ENCODE results near the gene PCSK4.

PCSK4 gene

GRCh38 chr19:1492474-1493006, 2.4 kb upstream of the PCSK4 start:
- no peak for ATAC-seq
- TF ChIP-seq RARB (CRISPR knock-in tag; IDR thresholded peaks at IDR 0.05) (no peak), ZFP30 (CRISPR knock-in tag; IDR thresholded peaks at IDR 0.05) (no peak), ZC3H10 (CRISPR knock-in tag; IDR thresholded peaks at IDR 0.05) (no peak), GLIS3 (CRISPR knock-in tag; IDR thresholded peaks at IDR 0.05) (no peak), PATZ1 (CRISPR knock-in tag; IDR thresholded peaks at IDR 0.05; ENCODE audit: borderline replicate concordance) (no peak), CSDC2 (CRISPR knock-in tag; IDR thresholded peaks at IDR 0.05) (no peak)

GRCh38 chr19:1491849-1492170, 1.7 kb upstream of the PCSK4 start:
- ATAC-seq = no peak
- no peak for TF ChIP-seq BACH2 (CRISPR knock-in tag; IDR thresholded peaks at IDR 0.05; ENCODE audit: borderline replicate concordance)
- TF ChIP-seq ARNTL (CRISPR knock-in tag; IDR thresholded peaks at IDR 0.05; ENCODE audit: borderline replicate concordance, low read depth) = no peak
- TF ChIP-seq TSHZ2 (CRISPR knock-in tag; IDR thresholded peaks at IDR 0.05) = no peak
- TF ChIP-seq POU6F1 (CRISPR knock-in tag; IDR thresholded peaks at IDR 0.05; ENCODE audit: borderline replicate concordance, low read depth) = no peak
- TF ChIP-seq CSRNP3 (CRISPR knock-in tag; IDR thresholded peaks at IDR 0.05) = no peak
- no peak for TF ChIP-seq TCF4 (CRISPR knock-in tag; IDR thresholded peaks at IDR 0.05; ENCODE audit: borderline replicate concordance)
- TF ChIP-seq CSDC2 (CRISPR knock-in tag; IDR thresholded peaks at IDR 0.05) = no peak
- TF ChIP-seq SNAI2 (CRISPR knock-in tag; IDR thresholded peaks at IDR 0.05) = no peak
- no peak for TF ChIP-seq PATZ1 (CRISPR knock-in tag; IDR thresholded peaks at IDR 0.05; ENCODE audit: borderline replicate concordance)
- no peak for TF ChIP-seq ZC3H10 (CRISPR knock-in tag; IDR thresholded peaks at IDR 0.05)
- TF ChIP-seq ZNF8 (CRISPR knock-in tag; IDR thresholded peaks at IDR 0.05) = no peak
- no peak for TF ChIP-seq ZNF565 (CRISPR knock-in tag; conservative IDR thresholded peaks at IDR 0.05; ENCODE audit: low read depth)
- no peak for TF ChIP-seq PPARA (CRISPR knock-in tag; IDR thresholded peaks at IDR 0.05; ENCODE audit: borderline replicate concordance)
- TF ChIP-seq ZNF70 (CRISPR knock-in tag; IDR thresholded peaks at IDR 0.05) = no peak
- no peak for TF ChIP-seq ESRRG (CRISPR knock-in tag; IDR thresholded peaks at IDR 0.05)
- TF ChIP-seq ISL1 (CRISPR knock-in tag; IDR thresholded peaks at IDR 0.05) = no peak
- TF ChIP-seq TOX (CRISPR knock-in tag; IDR thresholded peaks at IDR 0.05; ENCODE audit: borderline replicate concordance) = no peak

- no peak for TF ChIP-seq OSR1 (CRISPR knock-in tag; IDR thresholded peaks at IDR 0.05)
- TF ChIP-seq CREB5 (CRISPR knock-in tag; IDR thresholded peaks at IDR 0.05; ENCODE audit: low read depth) = no peak
- no peak for TF ChIP-seq ARNTL (CRISPR knock-in tag; IDR thresholded peaks at IDR 0.05; ENCODE audit: borderline replicate concordance, low read depth)
- no peak for TF ChIP-seq ZFP3 (CRISPR knock-in tag; IDR thresholded peaks at IDR 0.05)
- ATAC-seq = no peak
Observed at GRCh38 chr19:1491114-1491848, 1.1 kb upstream of the PCSK4 start, which contains the start of gene REEP6. TSS of gene REEP6 (plus strand) at chr19:1491181. CDS start at chr19:1491270, 89 bp downstream.

All from SK-N-SH treated with all-trans-retinoic acid at 6 μM for 48 hours (cell line).